ENCODE measurements around the gene PPAN.

Gene PPAN

DNA sequence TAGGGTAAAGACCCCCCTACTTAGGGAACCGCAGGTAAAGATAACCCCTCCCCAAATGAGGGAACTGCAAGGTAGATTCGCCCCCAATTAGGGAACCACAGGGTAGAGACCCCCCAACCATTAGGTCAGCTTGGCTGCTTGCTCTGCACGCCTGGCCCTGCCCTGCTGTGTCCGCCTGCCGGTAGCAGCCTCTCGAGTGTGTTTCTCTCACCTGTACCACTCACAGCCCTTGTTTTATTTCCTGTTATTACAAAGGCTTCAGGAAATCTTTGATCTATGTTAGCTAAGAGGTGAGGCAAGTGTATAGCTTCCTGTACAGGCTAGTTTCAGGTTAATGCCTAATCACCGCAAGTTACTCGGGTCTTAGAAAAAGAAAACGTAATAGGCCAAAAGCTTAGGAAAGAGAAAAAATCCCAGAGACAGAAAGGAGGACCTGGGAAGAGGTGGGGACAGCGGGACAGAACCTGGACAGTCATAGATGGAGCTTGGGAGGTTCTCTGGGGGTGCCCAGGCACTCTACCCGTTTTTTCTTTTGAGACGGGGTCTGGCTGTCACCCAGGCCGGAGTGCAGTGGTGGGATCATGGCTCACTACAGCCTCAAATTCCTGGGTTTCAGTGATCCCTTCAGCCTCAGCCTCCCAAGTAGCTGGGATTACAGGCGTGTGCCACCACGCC, 36.7 kb downstream of the PPAN start:
- DNase-seq = no peak

DNA sequence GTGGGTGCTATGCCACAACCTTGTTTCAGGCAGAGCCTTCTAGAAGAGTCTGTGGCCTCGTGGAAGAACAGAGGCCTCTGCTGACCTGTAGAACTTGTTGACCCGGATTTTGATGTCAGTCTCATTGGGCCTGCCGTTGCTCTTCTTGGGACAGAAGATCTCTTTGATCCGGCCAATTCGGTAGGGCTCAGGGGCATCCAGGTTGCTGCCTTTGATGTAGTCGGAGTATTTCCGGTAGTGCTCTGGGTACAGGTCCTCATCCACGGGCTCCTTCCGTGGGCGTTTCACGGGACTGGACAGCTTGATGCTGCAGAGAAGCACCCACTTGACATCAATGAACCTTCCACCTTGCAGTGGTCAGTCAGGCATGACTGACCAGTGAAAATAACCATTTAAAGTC, 37.5 kb downstream of the PPAN start:
- no peak for DNase-seq

DNA sequence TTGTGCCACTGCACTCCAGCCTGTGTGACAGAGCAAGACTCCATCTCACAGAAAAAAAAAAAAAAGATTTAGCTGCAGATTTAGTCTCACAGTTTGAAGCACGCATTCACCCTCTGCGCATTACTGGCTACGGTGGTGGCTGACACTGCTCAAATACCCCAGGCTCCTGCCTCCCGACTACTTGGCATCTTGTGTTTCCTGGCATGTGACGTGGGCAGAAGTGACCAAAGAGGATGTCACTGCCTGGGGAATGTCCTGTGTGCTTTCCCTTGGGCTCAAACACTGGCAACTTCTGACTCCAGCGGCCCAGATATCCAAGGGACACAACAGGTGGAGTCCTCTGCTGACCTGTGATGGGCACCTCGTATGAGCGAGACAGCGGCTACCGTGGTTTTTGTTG, 38.2 kb downstream of the PPAN start:
- DNase-seq = no peak

DNA sequence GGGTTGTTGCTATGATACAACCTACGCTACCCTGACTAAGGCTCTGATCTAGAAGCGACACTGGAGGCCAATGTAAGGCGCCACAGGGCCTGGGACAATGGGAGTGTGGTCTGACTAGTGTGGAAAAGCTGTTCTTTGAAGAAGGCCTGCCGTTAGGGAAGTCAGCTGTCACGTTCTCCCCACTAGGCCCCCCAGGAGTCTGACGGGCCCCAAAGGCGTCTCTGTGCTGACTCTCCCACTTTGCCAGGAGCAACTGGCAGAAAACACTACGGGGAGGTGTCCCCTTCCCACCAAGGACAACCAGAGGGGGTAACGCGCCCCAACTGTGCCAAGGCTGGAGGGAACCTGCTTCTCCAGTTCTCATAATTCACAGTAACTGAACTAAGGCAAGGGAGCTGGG, 38.9 kb downstream of the PPAN start:
- no peak for DNase-seq

DNA sequence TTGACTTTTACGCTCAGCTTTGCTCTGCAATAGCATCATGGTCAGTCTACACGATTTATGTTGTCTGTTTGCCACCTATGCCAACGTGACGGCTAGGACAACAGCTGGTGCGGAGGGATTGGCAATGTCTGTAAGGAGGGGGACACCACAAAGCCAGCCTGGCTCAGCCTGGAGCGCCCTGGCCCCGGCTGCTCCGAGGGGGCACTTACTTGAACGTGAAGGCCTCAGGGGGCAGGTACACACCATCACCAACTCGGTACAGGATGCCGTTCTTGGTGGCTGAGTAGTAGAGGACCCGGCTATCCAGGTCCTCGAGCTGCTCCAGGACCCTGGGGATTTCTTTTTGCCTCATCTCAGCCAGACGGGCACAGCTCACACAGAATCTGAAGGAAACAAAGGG, 40.0 kb downstream of the PPAN start:
- DNase-seq = no peak

DNA sequence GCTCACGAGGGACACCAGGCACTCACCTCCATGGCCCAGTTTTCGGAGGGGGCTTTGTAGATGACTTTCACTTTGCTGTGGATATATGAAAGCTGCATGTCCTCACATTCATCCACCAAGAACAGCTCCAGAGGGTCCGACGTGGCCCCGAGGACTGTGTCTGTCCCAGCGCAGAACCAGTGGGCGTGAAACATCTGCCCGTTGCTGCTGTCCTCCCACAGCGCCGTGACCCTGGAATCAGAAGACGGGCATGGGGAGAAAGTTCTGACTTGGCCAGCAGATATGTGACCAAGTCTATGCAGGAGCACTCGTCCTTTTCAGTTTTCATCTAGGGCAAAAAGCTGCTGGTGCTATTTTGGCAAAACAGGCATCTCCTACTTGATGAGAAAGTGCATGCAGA, 43.3 kb downstream of the PPAN start:
- no peak for DNase-seq

DNA sequence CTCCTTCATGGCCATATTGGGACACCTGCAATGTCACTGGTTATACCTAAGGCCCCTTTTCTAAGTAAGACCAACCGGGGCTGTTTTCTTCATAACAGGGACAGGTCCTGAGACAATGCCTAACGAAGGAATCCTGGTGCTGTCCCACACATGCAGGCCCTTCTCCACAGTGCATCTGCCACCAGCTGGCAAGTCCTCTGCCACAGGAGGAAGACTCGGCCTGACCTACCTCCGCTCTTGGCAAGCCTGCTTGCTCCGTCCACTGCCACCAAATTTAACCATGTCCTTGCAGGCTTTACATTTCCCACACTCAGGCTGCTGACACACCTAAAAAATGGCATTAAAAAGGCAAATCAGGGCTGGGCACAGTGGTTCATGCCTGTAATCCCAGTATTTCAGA, 45.4 kb downstream of the PPAN start:
- DNase-seq = no peak

DNA sequence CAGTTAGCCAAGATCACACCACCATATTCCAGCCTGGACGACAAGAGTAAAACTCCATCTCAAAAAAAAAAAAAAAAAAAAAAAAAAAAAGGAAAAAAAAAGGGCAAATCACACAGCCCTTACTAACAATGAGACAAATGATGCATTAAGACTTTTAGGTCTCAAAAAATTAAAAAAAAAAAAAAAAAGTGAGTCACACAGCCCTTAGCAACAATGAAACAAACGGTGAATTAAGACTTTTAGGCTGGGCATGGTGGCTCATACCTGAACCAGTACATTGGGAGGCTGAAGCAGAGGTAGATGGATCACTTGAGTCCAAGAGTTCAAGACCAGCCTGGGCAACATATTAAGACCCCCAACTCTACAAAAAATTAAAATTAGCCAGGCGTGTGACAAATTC, 45.9 kb downstream of the PPAN start:
- no peak for DNase-seq

DNA sequence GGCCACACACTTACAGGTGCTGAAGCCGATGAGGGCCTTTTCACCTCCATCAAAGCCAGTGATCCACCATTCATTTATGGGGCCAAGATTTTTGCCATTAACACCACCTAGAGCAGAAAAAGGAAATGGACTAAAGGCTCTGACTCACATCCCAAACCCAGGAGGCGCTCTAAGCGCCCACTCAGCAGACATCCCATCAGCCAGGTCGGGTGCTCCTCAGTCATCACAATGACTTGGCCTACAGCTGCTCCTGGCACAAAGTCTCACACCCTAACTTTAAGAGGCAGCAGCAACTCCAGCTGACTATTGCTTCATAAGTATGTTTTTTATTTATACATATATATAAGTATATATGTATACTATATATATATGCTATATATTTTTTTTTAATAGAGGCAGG, 49.7 kb downstream of the PPAN start:
- no peak for DNase-seq

DNA sequence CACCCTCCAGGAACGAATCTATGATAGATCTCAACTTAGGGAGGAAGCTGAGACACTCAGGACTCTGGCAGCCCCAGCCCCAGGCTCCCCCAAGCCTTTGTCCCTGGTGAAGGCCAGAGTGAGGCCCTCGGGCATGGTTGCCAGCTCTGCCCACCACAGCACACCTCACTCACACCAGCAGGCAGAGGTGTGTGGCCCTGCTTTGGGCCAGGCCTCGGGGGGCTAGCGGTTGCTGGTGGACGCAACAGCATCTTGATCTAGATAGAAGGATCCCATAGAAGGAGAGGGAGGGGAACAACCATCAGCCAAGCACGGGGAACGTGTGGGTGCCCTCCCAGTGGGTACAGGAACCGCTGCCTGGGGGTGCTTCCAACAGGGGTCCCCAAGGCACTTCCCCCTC, 51.9 kb downstream of the PPAN start:
- no peak for DNase-seq

DNA sequence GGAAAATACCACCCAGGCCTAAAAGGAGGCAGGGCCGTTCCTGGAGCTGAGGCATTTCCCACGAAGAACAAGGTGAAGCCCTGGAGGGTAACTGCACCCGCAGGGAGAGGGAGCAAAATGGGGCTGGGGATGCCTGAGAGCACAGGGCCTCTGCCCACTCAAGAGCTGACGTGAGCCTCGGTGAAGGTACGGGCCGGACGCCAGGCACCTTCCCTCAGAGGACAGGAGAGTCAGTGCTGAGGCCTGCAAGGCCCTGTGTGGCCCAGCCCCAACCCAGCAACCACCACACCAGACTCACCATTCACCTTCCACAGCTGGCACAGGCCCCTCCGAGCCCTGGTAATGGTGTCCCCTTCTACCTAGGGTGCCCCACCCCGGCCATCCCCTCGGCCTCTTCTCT, 52.3 kb downstream of the PPAN start:
- no peak for DNase-seq

DNA sequence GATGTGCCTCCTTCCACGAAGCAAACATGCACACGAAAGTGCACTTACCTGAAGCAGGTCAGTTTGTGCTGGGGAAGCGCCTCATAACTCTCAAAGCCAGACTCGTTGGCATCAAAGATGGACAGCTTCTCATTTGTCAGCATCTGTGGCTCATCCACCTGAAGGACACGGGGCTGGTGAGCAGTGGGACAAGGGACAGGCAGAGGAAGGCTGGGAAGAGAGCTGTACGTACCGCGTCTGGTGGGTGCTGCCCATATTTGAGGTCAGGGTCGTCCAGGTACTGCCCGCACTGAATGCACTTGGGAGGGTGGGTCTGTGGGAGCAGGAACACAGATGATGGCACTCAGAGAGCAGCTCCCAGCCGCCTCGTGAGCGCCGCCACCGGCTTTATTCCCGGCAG, 53.4 kb downstream of the PPAN start:
- no peak for DNase-seq
